A375 (cell line): ENCODE data around the gene PALS1. TPM values are rescaled to one million over a fixed set of nuclear protein-coding genes. Genes with fewer than 3 reads are reported as not detected.

ENCODE experiments used
- total RNA-seq: library from RNA; depleted of rRNA; stranded (reverse); fragments of >200 nt; shearing (Covaris generic); gene quantifications from 2 replicates; pipeline ENCODE4 v1.2.3, GENCODE V29; 2014; rRNA removed

Gene PALS1
- total RNA-seq = 16.7 and 19.4 TPM in 2 replicates

DNA sequence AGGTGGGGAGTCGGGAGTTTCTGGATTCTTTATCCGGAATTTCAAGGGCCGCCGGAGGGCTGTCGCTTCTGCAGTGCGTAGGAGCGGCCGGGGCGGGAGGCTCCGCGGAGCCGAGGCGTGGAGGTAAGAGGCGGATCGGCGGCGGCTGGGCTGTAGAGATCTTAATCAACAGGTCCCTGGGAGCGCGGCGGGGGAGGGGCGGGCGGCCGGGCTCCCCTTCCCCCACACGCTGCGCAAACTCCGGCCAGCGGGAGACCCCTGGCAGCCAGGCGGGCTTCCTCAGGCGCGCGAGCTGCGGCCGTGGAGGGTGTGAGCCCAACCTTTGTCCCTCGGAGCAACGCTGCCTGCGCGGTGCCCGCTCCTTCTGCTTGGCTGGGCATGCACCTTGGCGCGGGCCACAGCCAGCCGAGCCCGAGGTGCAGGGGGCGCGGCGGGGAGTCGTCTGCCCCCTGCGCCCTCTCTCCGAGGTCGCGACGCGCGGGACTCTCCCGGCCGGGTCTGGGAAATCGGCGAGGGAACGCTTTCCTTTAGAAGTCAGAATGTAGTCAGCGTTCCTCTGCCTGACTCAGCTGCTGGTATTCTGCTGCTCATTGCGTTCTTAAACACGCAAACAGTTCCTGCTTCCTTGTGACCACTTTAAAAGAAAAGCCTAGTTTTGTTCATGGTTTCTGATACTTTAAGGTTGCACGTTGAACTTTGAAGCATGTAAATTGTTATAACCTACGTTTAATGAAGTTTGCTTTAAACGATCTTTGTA, at the start of gene PALS1:
Gene PALS1 (plus strand): TSS at position 25 of the 757 bp plus-strand sequence. CDS start 37,736 bp downstream, outside the sequence.

Other genes with a start within 250 kb of the PALS1 start
- gene GARIN2, start 52.0 kb upstream of the PALS1 start, total RNA-seq = not detected in 2 replicates
- 65.9 and 78.8 TPM in 2 replicates for gene ATP6V1D, start 118.4 kb downstream of the PALS1 start, total RNA-seq
- 230 and 285 TPM in 2 replicates for gene EIF2S1, start 118.9 kb downstream of the PALS1 start, total RNA-seq
- 0.50 TPM in 1 of 2 replicates, not detected in the other for gene PLEK2, start 170.7 kb downstream of the PALS1 start, total RNA-seq
- gene TMEM229B, start 247.3 kb downstream of the PALS1 start, total RNA-seq = 7.1 and 9.8 TPM in 2 replicates